Neural cell (in vitro differentiated cells): ENCODE data around the gene NDUFS5. TPM values are rescaled to one million over a fixed set of nuclear protein-coding genes. Genes with fewer than 3 reads are reported as not detected.
"Not testable (repeated sequence)": the region's sequence is repeated elsewhere in the genome, so short reads cannot be mapped to it uniquely, and the experiment has no call there.

Experiments
- H2AFZ ChIP-seq: fragments of 200-600, 300-800 bp; sonication (generic), shearing (Covaris generic); 2 replicates; pipeline ENCODE4 v1.6.0; 2014; ENCODE audit warnings: low read depth, mild to moderate bottlenecking, antibody characterized with exemption, low read length, moderate library complexity
- H3F3A ChIP-seq: fragments of 200-600 bp; shearing (Covaris generic); 2 replicates; pipeline ENCODE4 v1.6.1; 2016; ENCODE audit warnings: mild to moderate bottlenecking, moderate library complexity, mixed read lengths, antibody characterized with exemption, low read length; ENCODE audit not compliant: insufficient read depth, poor library complexity, severe bottlenecking
- H3K27ac ChIP-seq: fragments of 200-600, 300-800 bp; sonication (generic), shearing (Covaris generic); 2 replicates; pipeline ENCODE4 v1.5.1; 2014; ENCODE audit warnings: mild to moderate bottlenecking, low read length, moderate library complexity
- H3K27me3 ChIP-seq: fragments of 300-800, 200-600 bp; sonication (generic), shearing (Covaris generic); 2 replicates; pipeline ENCODE4 v1.6.0; 2014; ENCODE audit warnings: mild to moderate bottlenecking, low read depth, low read length, moderate library complexity; ENCODE audit not compliant: insufficient read depth
- H3K36me3 ChIP-seq: fragments of 300-800, 200-600 bp; sonication (generic), shearing (Covaris generic); 2 replicates; pipeline ENCODE4 v1.5.1; 2014; ENCODE audit warnings: mild to moderate bottlenecking, antibody characterized with exemption, low read length, moderate library complexity; ENCODE audit not compliant: insufficient read depth
- H3K4me2 ChIP-seq: fragments of 300-800, 200-600 bp; sonication (generic), shearing (Covaris generic); 2 replicates; pipeline ENCODE4 v1.6.0; 2014; ENCODE audit warnings: mild to moderate bottlenecking, low read length
- H3K4me3 ChIP-seq: fragments of 300-800, 200-600 bp; sonication (generic), shearing (Covaris generic); 2 replicates; pipeline ENCODE4 v1.5.1; 2014; ENCODE audit warnings: mild to moderate bottlenecking, low read length, moderate library complexity
- H3K79me2 ChIP-seq: fragments of 200-600 bp; shearing (Covaris generic); replicated peaks from 2 replicates; pipeline ENCODE4 v1.6.0; 2014; ENCODE audit warnings: mild to moderate bottlenecking, low read length, moderate library complexity; ENCODE audit not compliant: insufficient read depth
- H3K9ac ChIP-seq: fragments of 300-800, 200-600 bp; sonication (generic), shearing (Covaris generic); 2 replicates; pipeline ENCODE4 v1.6.1; 2016; ENCODE audit warnings: mild to moderate bottlenecking, low read length, mixed read lengths
- H3K9me2 ChIP-seq: fragments of 200-600 bp; shearing (Covaris generic); 2 replicates; pipeline ENCODE4 v1.6.1; 2016; ENCODE audit warnings: mild to moderate bottlenecking, low read length, mixed read lengths; ENCODE audit not compliant: insufficient read depth
- H3K9me3 ChIP-seq: fragments of 200-600, 300-800 bp; sonication (generic), shearing (Covaris generic); 2 replicates; pipeline ENCODE4 v1.6.1; 2016; ENCODE audit warnings: mild to moderate bottlenecking, mixed run types, low read length, moderate library complexity, mixed read lengths
- H4K20me1 ChIP-seq: fragments of 200-600 bp; shearing (Covaris generic); 2 replicates; pipeline ENCODE4 v1.6.1; 2016; ENCODE audit warnings: mild to moderate bottlenecking, mixed run types; ENCODE audit not compliant: insufficient read depth
- EP300 ChIP-seq: fragments of 450-650 bp; conservative IDR thresholded peaks from 2 replicates; pipeline ENCODE4 v1.6.1; 2014; ENCODE audit warnings: antibody characterized with exemption, mild to moderate bottlenecking, moderate library complexity; ENCODE audit not compliant: poor library complexity, severe bottlenecking
- EZH2 ChIP-seq: fragments of 200-600, 300-800 bp; shearing (Covaris generic), sonication (generic); IDR thresholded peaks from 2 replicates; pipeline ENCODE4 v1.6.1; 2014; ENCODE audit warnings: antibody characterized with exemption, low read length, borderline replicate concordance, mild to moderate bottlenecking; ENCODE audit not compliant: insufficient read depth, poor library complexity, severe bottlenecking
- MXI1 ChIP-seq: fragments of 450-650 bp; conservative IDR thresholded peaks from 2 replicates; pipeline ENCODE4 v1.6.1; 2014; ENCODE audit warnings: antibody characterized with exemption, mild to moderate bottlenecking; ENCODE audit not compliant: poor library complexity, severe bottlenecking
- POLR2AphosphoS5 ChIP-seq: IDR thresholded peaks from 2 replicates; pipeline ENCODE4 v1.6.1; 2012
- RAD21 ChIP-seq: fragments of 450-650 bp; conservative IDR thresholded peaks from 2 replicates; pipeline ENCODE4 v1.6.1; 2014; ENCODE audit warnings: antibody characterized with exemption, mild to moderate bottlenecking, moderate library complexity
- REST ChIP-seq: IDR thresholded peaks from 2 replicates; pipeline ENCODE4 v1.6.1; 2012; ENCODE audit warnings: borderline replicate concordance
- SMC3 ChIP-seq: fragments of 450-650 bp; conservative IDR thresholded peaks from 2 replicates; pipeline ENCODE4 v1.6.1; 2014; ENCODE audit warnings: antibody characterized with exemption, mild to moderate bottlenecking, moderate library complexity; ENCODE audit not compliant: poor library complexity
- TAF1 ChIP-seq: IDR thresholded peaks from 2 replicates; pipeline ENCODE4 v1.6.1; 2012; ENCODE audit warnings: low read depth
- polyA plus RNA-seq: library from polyadenylated mRNA; depleted of rRNA; stranded (reverse); fragments of >200 nt; gene quantifications from 2 replicates; pipeline ENCODE4 v1.2.3, GENCODE V29; 2014
- TF ChIP-seq, protein P1 (sequence below): fragments of 450-650 bp; IDR thresholded peaks from 2 replicates; pipeline ENCODE4 v1.5.1; 2014; ENCODE audit warnings: antibody characterized with exemption, mild to moderate bottlenecking, moderate library complexity; ENCODE audit not compliant: poor library complexity, severe bottlenecking

Gene NDUFS5
- polyA plus RNA-seq, 1 donor from 2014 or later: 1,398 TPM

- H3K36me3 ChIP-seq: peaks cover 3% of the 10 kb centered on the region
- no peak overlapping the region for H3K4me3 ChIP-seq
- no peak overlapping the region for H3K27ac ChIP-seq
- no peaks in the 10 kb centered on the region for H4K20me1 ChIP-seq
- no peak overlapping the region for H3K4me2 ChIP-seq
- H3K27me3 ChIP-seq: no peaks in the 10 kb centered on the region
- H3K79me2 ChIP-seq: no peaks in the 10 kb centered on the region
- H3K9ac ChIP-seq: no peak overlapping the region
- no peak for TF ChIP-seq RAD21
- no peak for TF ChIP-seq TAF1
- TF ChIP-seq, protein P1, sequence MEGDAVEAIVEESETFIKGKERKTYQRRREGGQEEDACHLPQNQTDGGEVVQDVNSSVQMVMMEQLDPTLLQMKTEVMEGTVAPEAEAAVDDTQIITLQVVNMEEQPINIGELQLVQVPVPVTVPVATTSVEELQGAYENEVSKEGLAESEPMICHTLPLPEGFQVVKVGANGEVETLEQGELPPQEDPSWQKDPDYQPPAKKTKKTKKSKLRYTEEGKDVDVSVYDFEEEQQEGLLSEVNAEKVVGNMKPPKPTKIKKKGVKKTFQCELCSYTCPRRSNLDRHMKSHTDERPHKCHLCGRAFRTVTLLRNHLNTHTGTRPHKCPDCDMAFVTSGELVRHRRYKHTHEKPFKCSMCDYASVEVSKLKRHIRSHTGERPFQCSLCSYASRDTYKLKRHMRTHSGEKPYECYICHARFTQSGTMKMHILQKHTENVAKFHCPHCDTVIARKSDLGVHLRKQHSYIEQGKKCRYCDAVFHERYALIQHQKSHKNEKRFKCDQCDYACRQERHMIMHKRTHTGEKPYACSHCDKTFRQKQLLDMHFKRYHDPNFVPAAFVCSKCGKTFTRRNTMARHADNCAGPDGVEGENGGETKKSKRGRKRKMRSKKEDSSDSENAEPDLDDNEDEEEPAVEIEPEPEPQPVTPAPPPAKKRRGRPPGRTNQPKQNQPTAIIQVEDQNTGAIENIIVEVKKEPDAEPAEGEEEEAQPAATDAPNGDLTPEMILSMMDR: no peak
- no peak for TF ChIP-seq REST
- TF ChIP-seq EZH2: no peak
- no peak for TF ChIP-seq MXI1
- no peak for TF ChIP-seq EP300
- no peak for TF ChIP-seq SMC3
- TF ChIP-seq POLR2AphosphoS5: no peak
- H2AFZ ChIP-seq: no peak overlapping the region
- H3K9me2 ChIP-seq: no peaks in the 10 kb centered on the region
- H3F3A ChIP-seq: no peaks in the 10 kb centered on the region
- H3K9me3 ChIP-seq: no peaks in the 10 kb centered on the region
These were observed 25.8 kb downstream of the NDUFS5 start for GRCh38 chr1:39051956-39052355.

GRCh38 chr1:39055213-39055710, 29.1 kb downstream of the NDUFS5 start:
- H3K27ac ChIP-seq, H4K20me1 ChIP-seq, H3K9me3 ChIP-seq, H3K4me2 ChIP-seq, H3K79me2 ChIP-seq, H3K4me3 ChIP-seq, H3K9me2 ChIP-seq, H3K36me3 ChIP-seq, H3K27me3 ChIP-seq, H3F3A ChIP-seq, H2AFZ ChIP-seq, H3K9ac ChIP-seq: not testable (repeated sequence)

- not testable (repeated sequence) for H3K4me3 ChIP-seq, H2AFZ ChIP-seq, H3K27ac ChIP-seq, H3K9ac ChIP-seq, H4K20me1 ChIP-seq, H3F3A ChIP-seq, H3K4me2 ChIP-seq, H3K27me3 ChIP-seq, H3K79me2 ChIP-seq, H3K9me2 ChIP-seq, H3K36me3 ChIP-seq, H3K9me3 ChIP-seq
These were observed 35.4 kb downstream of the NDUFS5 start for GRCh38 chr1:39061516-39061915.
